Breast epithelium (tissue), 3 donors: ENCODE data around the gene SLC22A31. TPM values are rescaled to one million over a fixed set of nuclear protein-coding genes. Genes with fewer than 3 reads are reported as not detected.

Experiments
- total RNA-seq, 3 donors: library from RNA; depleted of rRNA; stranded (reverse); fragments of >200 nt; gene quantifications; one replicate each; pipeline ENCODE4 v1.1.0, GENCODE V29; 2016

Gene SLC22A31
- total RNA-seq, 3 donors from 2014 or later = not detected

Other genes with a start within 250 kb of the SLC22A31 start
- gene CBFA2T3, start 223.3 kb downstream of the SLC22A31 start, total RNA-seq = 1 to 10 TPM in 1 of 3 donors, under 1 TPM in 2; 0.64 to 2.3 (median 0.88) TPM
- gene ACSF3, start 106.7 kb downstream of the SLC22A31 start, total RNA-seq = 10 to 100 TPM; 20.8 to 42.3 (median 40.4) TPM
- not detected for gene CDH15, start 28.8 kb downstream of the SLC22A31 start, total RNA-seq
- gene ZNF778, start 17.2 kb upstream of the SLC22A31 start, total RNA-seq = 10 to 100 TPM; 10.1 to 20.9 (median 12.5) TPM